ENCODE measurements around the gene GPC5.
"Not testable (repeated sequence)": the region's sequence is repeated elsewhere in the genome, so short reads cannot be mapped to it uniquely, and the experiment has no call there.

GPC5 gene

DNA sequence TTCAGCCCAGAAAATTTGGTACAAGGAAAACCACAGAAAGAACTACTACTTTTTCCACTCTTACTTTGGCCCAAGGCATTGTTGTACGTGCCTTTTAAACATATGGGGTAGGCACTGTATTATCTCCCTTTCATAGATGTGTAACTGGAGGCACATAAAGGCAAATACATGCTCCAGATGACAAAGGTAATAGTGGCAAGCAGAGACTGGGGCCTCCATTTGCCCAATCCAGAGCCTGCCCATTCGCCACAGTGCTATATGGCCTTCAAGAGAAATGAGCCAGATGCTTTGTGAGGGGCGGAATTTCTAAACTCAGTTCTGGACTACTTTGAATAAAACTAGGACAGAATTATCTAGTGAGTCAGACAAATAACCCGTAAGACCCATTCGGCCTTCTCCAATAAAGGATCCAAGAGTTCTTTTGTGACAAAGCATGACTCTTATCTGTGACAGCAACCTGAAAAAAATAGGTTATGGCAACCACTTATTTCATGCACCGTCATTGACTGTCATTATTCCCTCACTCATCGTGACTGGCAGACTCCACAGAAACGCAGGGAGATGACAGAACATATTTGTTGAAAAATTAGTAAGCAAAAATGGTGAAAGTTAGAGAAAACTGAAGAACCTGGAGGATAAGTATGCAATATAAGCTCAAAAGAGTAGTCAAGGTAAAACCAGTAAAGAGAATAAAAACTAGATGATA lies 1116.2 kb downstream of the GPC5 start:
- DNase-seq: no peak

DNA sequence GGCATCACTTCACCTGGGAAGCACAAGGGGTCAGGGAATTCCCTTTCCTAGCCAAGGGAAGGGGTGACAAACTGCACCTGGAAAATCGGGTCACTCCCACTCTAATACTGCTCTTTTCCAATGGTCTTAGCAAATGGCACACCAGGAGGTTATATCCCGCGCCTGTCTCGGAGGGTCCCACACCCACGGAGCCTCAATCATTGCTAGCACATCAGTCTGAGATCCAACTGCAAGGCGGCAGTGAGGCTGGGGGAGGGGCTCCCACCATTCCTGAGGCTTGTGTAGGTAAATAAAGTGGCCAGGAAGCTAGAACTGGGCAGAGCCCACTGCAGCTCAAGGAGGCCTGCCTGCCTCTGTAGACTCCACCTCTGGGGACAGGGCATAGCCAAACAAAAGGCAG lies 1118.5 kb downstream of the GPC5 start:
- not testable (repeated sequence) for DNase-seq

DNA sequence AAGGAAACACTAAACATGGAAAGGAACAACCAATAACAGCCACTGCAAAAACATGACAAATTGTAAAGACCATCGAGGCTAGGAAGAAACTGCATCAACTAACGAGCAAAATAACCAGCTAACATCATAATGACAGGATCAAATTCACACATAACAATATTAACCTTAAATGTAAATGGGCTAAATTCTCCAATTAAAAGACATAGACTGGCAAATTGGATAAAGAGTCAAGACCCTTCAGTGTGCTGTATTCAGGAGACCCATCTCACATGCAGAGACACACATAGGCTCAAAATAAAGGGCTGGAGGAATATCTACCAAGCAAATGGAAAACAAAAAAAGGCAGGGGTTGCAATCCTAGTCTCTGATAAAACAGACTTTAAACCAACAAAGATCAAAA lies 1120.2 kb downstream of the GPC5 start:
- DNase-seq: not testable (repeated sequence)

DNA sequence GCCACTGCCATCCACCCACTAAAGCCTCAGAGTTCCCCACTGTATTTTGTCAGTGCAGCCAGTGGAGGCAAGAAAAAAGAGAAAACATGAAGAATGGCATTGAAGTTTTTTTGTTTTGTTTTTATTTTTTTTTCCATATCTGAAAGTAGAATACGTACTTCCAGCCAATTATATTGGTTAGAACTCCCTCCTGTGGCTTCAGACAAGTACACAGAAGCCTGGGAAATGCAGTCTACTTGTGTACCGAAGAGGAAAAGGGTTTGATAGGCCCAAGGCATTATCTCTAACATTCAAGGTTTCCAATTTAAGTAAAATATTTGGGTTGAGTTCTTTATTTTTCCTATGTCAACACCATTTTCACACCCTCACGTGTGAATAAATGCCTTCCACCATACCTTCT lies 1131.9 kb downstream of the GPC5 start:
- no peak for DNase-seq

DNA sequence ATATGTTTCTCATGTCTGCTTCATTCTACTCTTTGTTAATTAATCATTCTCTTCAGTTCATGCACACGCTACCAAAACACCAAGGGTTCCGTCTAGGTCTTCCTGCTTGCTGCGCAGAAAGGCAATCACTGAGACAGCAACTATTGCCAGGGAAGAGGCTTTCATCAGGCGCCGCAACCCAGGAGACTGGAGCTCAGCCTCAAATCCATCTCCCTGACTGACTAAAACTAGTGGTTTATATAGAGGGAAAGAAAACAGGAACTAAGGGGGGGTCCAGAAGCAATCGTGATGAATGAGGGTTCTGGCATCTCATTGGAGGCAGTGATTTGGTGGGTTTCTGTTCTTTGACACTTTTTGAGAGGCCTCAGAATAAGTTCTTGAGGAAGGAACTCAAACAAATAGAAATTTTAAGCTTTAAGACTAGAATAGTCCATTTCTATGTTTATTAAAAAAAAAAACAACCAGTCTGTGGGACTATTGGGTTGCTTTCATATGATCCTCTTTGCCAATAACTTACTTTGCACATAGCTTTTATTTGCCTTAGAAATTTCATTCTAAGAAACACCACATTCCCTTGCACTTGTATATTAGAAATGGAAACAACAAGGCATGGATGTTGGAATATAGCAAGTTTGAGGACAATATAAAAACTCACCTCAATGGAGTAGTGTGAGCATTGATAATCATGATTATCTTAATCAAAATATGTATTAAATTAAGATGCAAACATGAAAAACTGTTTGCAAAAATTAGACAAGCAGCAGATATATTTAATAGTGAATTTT lies 1137.0 kb downstream of the GPC5 start:
- DNase-seq: no peak

DNA sequence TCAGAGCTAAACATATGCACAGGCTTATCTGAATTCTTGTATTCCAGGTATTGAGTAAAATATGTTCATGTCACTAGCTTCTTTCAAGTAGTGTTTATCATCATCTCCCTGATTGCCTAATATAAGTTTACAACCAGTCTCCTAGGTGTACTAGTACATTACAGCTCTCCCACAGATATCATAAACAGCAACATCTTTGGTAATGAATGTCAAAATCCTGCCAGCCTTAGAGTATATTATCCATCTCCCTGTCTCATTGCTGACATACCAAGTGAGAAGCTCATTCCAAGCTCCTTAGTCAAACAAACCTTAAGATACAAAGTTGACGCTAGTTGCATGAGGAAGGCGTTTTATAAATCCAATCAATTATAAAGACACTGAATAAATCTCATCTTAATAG lies 1139.0 kb downstream of the GPC5 start:
- DNase-seq: no peak

DNA sequence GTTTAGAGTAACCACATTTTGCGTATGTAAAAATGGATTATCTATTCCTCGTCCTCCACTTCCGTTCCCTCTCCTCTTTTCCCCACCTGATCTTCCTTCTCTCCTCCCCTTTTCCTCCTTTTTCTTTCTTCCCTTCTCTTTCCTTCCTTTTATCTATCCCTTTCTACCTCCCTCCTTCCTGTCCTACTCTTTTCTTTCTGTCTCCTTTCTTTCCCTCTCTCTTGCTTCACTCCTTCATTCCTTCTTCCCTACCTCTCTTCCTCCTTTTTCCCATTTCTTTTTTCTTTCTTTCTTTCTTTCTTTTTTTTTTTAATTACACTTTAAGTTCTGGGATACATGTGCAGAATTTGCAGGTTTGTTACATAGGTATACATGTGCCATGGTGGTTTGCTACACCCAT lies 1139.7 kb downstream of the GPC5 start:
- no peak for DNase-seq

DNA sequence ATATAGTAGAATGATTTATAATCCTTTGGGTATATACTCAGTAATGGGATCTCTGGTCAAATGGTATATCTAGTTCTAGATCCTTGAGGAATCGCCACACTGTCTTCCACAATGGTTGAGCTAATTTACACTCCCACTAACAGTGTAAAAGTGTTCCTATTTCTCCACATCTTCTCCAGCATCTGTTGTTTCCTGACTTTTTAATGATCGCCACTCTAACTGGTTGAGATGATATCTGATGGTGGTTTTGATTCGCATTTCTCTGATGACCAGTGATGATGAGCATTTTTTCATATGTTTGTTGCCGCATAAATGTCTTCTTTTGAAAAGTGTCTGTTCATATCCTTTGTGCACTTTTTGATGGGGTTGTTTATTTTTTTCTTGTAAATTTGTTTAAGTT lies 1140.7 kb downstream of the GPC5 start:
- not testable (repeated sequence) for DNase-seq

DNA sequence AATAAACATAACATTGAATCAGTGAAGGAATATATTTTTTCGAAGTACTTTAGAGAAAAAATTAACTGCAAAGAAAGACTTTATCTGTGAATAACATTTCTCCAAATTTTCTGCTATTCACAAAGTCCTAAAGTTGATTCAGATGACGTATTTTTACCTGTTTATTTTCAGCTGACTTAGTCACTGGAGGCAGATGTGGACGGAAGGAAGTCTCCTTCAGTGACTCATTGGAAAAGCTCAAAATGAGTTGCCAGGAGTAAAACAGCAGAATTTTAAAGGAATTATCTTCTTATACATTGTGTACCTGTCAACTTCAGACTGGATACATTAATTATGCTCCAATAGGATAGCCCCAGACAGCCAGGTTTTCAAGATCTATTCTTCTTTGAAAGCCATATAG lies 1148.8 kb downstream of the GPC5 start:
- no peak for DNase-seq

DNA sequence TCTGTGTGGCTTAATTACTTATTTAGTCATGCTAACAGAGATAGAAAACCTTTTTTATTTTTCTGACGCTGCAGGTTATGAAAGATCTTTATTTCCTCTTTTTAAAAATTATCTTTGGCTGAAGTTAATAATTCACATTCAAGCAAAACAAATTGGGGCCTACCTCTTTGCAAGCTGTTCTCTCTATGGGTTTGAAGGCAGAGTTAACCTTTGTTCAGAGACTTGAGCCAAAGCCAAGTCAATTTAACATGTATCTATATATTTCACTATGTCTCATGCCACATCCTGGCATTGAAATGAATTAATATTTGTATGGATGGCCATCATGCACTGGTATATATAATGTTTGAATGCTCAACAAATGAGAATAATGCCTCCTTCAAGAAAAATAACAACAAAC lies 1150.9 kb downstream of the GPC5 start:
- DNase-seq: no peak

DNA sequence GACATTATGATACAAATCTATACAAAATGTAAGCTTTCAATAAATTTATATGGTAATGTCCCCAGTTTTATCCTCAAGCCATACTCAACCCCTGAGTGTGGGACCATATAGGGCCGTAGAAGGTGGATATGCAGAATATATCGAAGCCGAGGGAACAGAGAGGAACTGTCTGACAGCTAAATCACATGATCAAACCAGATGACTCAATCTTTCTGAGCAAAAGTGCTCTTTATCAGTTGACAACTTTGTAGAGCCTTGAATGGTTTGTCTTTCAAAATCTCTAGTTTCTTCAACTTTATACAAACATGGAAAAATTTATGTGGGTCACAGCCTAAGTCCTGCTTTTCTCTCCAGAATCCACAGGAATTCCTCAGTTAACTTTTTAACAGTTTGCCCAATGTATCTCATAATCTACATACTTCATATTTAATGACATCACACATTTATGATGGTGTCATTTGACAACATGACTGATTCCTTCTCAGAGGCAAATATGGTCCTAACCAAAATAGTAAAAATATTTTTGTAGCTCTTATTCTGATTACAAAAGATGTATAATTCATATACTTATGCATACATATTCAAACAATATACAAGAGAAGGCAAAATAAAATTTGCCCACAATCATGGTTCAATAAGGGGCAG lies 1155.2 kb downstream of the GPC5 start:
- DNase-seq: no peak

DNA sequence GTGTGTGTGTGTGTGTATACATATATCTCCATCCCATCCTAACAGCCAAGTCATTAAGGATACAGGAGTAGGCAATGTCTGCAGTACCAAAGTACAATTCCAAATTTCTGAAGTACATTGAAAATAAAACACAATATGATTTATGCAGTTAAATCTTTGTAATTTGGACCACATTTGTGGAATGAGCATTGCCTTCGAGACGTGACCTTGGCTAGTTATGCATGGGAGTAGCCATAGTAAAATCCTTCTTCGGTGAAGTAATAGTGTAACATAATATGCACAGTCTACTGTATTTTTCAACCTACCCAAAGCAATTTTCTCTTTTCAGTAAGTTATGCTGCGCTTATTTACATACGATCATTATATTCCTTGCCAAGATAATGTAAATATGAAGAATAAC lies 1162.5 kb downstream of the GPC5 start:
- DNase-seq: no peak

DNA sequence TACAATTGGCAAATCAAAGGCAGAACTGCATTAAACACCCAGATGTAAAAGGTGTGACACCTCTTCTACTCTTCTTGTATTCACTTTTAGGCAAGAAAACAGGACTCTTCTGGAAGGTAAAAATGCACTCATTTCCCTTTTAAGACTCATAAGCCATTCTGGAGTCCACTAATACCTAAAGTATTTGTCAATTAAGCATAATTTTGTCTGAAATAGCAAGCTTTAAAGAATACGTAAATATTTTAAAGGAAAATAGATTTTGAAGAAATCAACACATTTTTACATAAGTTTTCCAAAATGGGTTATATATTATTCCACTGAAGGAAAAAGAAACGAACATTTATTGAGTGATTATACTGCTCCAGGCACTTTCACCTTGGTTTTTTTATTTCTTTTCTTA lies 1166.5 kb downstream of the GPC5 start:
- no peak for DNase-seq

DNA sequence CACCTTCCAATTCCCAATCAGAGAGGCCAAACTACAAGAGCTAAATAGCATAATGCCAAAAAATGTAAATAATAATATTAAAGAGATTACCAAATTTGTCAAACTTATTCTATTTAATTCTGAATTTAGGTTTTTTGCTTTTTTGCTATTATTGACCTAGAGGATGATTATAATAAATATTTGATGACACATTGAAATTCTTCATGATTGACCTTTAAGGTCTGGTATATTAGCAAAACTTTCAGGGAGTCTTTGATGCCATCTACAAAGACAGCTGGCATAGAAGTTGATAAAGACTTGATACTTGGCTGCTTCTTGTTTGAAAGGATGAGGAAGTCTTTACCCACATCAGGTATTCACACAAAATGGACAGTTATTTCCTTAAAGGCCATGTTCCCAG lies 1168.3 kb downstream of the GPC5 start:
- no peak for DNase-seq

DNA sequence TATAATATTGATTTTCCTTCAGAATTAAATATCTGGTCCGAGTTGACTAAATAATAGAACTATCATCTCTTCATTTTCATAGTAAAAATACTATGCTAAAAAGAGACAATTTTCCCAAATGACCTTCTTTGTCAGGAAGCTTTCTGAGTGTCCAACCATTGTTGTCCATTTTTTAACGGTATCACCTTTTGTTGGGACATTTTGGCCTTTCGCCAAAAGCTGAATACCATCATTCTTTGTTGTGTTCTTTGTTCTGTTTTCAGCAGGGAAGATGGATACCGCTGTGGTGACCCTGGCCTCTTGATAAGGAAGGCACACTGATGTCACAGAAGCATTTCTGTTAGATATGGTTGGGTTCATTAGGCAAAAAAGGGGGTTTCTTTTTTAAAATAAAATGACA lies 1173.8 kb downstream of the GPC5 start:
- DNase-seq: no peak

DNA sequence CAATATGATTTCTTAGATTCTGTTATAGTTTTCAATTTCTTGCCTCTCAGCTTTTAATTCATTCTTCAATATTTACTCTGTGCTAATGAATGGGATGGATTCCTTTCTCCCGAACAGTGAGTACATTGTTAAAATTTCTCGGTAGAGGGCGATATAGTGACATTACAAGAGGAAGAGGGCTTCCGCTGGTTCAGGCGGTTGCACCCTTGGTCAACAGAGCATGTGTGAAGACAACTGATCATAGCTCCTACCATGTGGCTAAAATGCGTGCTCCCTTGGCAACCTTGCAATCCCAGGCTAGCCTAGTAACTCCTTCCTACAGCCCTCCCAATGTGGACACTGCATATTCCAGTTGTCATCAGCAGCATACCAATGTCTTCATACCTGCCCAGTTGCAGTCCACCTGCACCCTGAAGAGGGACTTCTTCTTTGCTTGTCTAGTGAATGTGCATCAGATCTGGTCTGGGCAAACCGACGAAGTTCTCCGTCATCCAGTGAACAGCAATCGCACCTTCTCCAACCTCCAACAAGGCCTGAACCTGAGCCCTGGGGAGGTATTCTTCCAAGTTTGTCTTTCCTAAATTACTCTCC lies 1175.1 kb downstream of the GPC5 start:
- DNase-seq: no peak

DNA sequence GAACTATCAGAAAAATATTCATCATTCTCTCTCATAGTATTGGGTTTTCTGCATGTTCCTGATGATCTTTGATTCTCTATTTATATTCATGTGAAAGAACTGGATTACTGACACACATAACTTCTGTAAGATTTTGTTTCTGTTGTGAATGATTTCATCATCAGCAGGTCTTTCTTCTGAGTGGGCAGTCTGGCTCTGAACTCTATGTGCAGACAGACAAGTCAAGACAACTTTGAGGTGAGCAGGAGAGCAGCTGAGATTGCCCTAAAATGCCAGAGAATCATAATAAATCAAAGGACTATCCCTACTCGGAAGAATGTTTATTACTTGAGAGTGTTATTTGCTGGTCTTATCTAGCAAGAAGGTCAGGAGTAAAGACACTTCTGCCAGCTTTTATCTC lies 1176.1 kb downstream of the GPC5 start:
- no peak for DNase-seq

DNA sequence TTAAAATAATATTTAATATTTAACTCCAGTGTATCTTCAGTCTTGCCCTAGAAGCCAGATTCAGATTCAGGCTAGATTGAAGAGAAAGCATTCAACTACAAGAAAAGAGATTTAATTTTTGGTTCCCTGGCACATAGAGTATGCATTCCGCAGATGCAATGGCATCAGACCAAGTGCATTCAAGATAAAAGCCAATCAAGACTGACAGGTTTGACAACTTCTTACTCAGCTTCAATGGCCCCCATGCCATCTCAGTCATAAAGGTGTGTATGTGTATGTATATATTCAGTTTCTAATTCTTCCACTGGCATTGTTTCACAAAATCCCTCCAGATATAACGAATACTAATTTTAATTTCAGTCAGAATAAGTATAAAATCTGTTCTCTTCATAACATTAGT lies 1177.4 kb downstream of the GPC5 start:
- no peak for DNase-seq

DNA sequence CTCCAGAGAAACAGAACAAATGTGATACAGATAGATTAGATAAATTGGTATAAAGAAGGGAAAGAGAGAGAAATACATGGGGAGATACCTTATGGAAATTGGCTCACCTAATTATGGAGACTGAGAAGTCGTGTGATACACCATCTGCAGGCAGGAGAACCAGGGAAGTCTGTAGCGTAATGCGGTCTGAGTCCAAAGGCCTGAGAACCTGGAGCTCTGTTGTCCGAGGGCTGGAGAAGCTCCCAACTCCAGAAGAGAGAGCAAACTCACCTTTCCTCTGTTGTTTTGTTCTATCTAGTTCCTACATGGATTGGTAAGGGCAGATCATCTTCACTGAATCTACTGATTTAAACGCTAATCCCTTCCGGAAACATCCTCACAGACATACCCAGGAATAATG lies 1179.9 kb downstream of the GPC5 start:
- no peak for DNase-seq

DNA sequence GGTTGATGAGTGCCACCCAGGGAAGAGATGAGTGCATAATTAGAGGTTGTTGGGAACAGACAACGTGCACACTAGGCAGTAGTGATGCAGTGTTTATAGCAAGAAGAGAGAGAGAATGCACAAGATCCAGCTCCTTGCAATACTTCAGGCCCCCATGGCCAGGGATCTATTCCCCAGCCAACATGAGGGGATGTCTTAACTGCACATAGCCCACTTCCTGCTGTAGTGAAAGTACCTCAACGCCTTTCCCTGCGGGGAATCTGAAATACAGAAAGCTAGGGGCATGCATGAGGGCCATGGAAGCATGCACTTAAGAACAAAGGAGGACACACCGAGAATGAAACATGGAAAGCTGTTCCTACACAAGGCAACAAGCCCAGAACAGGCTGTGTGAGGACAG lies 1191.5 kb downstream of the GPC5 start:
- DNase-seq: no peak

DNA sequence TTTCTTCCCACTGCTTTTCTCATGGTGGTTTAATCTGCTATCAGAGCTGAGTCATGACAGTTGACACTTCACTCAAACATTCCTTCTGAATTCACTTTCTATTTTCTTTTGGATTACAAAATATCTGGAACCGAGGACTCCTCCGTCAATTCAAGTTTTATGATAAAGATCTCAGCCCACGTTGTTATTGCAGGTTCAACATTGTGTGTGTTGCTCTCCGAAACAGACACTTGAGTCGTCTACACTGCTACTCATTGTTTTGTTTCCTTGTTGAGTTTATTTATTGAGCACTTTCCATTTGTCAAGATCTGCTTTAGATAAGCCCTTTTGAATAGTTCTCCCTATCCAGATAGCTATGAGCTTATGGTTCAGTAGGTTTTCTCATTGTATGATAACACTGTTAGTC lies 1192.1 kb downstream of the GPC5 start:
- no peak for DNase-seq

DNA sequence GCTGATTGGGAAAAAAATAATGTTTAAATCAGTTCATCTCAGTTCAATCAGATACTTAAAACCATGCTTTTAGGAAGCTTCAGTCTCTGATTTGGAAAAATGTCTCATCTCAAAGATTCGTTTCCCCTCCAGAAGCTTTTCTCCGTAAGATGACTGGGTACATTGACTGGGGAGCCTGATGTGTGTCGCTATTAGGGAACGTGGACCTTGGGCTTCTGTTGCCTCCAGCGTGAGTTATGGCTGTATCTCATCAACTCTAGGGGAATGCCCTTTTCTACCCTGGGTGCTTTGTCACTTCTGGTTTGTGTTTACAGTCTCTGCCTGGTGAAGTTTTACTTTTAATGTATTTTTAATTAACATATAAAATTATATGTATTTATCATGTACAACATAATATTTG lies 1192.7 kb downstream of the GPC5 start:
- no peak for DNase-seq

DNA sequence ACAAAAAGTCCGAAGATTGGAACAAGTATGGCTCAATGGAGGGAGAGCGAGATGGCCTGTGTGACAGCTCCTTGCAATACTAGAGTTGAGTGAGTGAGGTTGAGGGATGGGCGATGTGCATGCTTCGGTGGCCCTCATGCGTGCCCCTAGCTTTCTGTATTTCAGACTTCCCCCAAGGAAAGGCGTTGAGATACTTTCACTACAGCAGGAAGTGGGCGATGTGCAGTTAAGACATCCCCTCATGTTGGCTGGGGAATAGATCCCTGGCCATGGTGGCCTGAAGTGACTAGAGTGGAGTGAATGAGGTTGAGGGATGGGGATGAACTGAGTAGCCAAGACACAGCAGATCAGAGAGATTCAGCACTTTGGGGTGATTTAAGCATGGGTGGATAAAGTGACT lies 1194.3 kb downstream of the GPC5 start:
- no peak for DNase-seq

DNA sequence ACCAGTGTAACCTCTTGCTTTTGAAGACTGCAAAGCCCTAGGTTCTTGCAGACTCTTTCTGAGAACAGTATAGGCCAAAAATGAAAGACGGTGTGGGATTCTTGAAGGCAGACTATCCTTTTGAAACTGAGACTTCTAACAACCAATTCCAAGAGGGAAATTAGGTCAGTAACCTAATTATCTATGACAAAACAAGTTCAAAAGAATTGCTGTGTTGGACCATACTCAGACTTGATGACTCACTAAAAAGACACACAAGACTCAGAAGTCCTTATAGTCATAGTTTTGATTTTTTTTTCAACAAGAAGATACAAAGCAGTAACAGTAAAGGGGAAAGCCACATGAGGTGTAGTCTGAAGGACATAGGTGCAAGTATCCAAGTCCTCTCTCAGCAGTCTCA lies 1204.1 kb downstream of the GPC5 start:
- DNase-seq: no peak
